Karpas-422 (cell line): Measurements from ENCODE around the gene PDZD2. TPM values are rescaled to one million over a fixed set of nuclear protein-coding genes. Genes with fewer than 3 reads are reported as not detected.

Experiments used
- DNase-seq: peaks from one replicate; pipeline ENCODE4 v3.0.0-alpha.2; 2015
- H2AFZ ChIP-seq: fragments of 200-600 bp; sonication (generic); 2 replicates; pipeline ENCODE4 v1.6.1; 2014; ENCODE audit warnings: antibody characterized with exemption, low read length, mixed read lengths
- H3K27ac ChIP-seq: fragments of 200-600 bp; sonication (generic); 2 replicates; pipeline ENCODE4 v1.5.1; 2014; ENCODE audit warnings: mild to moderate bottlenecking, low read length, moderate library complexity
- H3K27me3 ChIP-seq: fragments of 200-600 bp; sonication (generic); 2 replicates; pipeline ENCODE4 v1.6.1; 2014; ENCODE audit warnings: low read length, mixed read lengths
- H3K36me3 ChIP-seq: fragments of 200-600 bp; sonication (generic); 2 replicates; pipeline ENCODE4 v1.6.1; 2014; ENCODE audit warnings: low read length, mixed read lengths; ENCODE audit not compliant: insufficient read depth
- H3K4me1 ChIP-seq: fragments of 200-600 bp; sonication (generic); 2 replicates; pipeline ENCODE4 v1.6.1; 2014; ENCODE audit warnings: mild to moderate bottlenecking, low read length, mixed read lengths
- H3K4me2 ChIP-seq: fragments of 200-600 bp; sonication (generic); 2 replicates; pipeline ENCODE4 v1.6.1; 2014; ENCODE audit warnings: low read length, low read depth, mild to moderate bottlenecking; ENCODE audit not compliant: poor library complexity, severe bottlenecking
- H3K4me3 ChIP-seq: fragments of 200-600 bp; sonication (generic); 2 replicates; pipeline ENCODE4 v1.5.1; 2014; ENCODE audit warnings: mild to moderate bottlenecking, antibody characterized with exemption, low read length, mixed read lengths
- H3K79me2 ChIP-seq: fragments of 200-600 bp; sonication (generic); 2 replicates; pipeline ENCODE4 v1.6.1; 2014; ENCODE audit warnings: mild to moderate bottlenecking, low read length, mixed read lengths
- H3K9ac ChIP-seq: fragments of 200-600 bp; sonication (generic); 2 replicates; pipeline ENCODE4 v1.6.0; 2014; ENCODE audit warnings: low read length
- H3K9me2 ChIP-seq: fragments of 200-600 bp; sonication (generic), shearing (Covaris generic); replicated peaks from 2 replicates; pipeline ENCODE4 v1.6.0; 2014; ENCODE audit warnings: mild to moderate bottlenecking, low read length, moderate library complexity; ENCODE audit not compliant: insufficient read depth
- H3K9me3 ChIP-seq: fragments of 300-700, 200-600 bp; sonication (generic); 2 replicates; pipeline ENCODE4 v1.6.1; 2014; ENCODE audit warnings: low read length, mixed read lengths
- H4K20me1 ChIP-seq: fragments of 200-600 bp; sonication (generic); 2 replicates; pipeline ENCODE4 v1.6.1; 2014; ENCODE audit warnings: mild to moderate bottlenecking, antibody characterized with exemption, low read length, low read depth; ENCODE audit not compliant: insufficient read depth
- total RNA-seq: library from RNA; depleted of rRNA; stranded (reverse); fragments of >200 nt; shearing (Covaris generic); gene quantifications from 2 replicates; pipeline ENCODE4 v1.2.3, GENCODE V29; 2014; ENCODE audit warnings: low replicate concordance

Gene PDZD2
- total RNA-seq, 1 experiment from 2014 or later, result not detected

- Histone ChIP-seq H3K9me3 (no peaks in the 10 kb centered on the region), H3K9ac (no peak overlapping the region), H3K79me2 (no peaks in the 10 kb centered on the region), H3K36me3 (no peaks in the 10 kb centered on the region), H3K27me3 (no peaks in the 10 kb centered on the region), H3K4me1 (no peaks in the 10 kb centered on the region), H3K27ac (no peak overlapping the region), H3K4me2 (no peak overlapping the region), H4K20me1 (no peaks in the 10 kb centered on the region), H3K4me3 (no peak overlapping the region), H2AFZ (no peak overlapping the region), H3K9me2 (no peaks in the 10 kb centered on the region)
- no peak for DNase-seq
These were observed 147.2 kb downstream of the PDZD2 start for GRCh38 chr5:31786090-31786631.

DNA sequence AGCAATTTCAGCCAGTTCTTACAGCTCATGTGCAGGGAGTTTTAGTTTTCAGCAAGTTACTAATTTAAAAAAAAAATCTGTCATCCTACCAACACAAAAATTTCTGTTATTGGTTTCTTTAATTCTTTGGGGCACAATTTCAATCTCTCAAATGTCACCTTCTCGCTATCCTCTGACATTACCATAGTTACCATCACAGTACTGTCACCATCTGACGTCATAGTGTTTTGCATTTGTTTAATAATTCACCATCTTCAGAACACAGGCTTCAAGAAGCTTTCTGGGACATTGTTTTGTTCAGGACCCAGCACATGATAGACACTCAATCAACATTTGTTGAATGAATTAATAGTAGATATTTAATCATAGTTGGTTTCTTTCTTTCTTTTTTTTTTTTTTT, 155.1 kb downstream of the PDZD2 start:
- no peak overlapping the region for H3K4me2 ChIP-seq
- H4K20me1 ChIP-seq, result no peaks in the 10 kb centered on the region
- H3K4me1 ChIP-seq, result no peaks in the 10 kb centered on the region
- no peaks in the 10 kb centered on the region for H3K9me3 ChIP-seq
- no peak overlapping the region for H2AFZ ChIP-seq
- DNase-seq, result no peak
- no peak overlapping the region for H3K4me3 ChIP-seq
- no peaks in the 10 kb centered on the region for H3K9me2 ChIP-seq
- no peaks in the 10 kb centered on the region for H3K36me3 ChIP-seq
- H3K9ac ChIP-seq, result no peak overlapping the region
- no peaks in the 10 kb centered on the region for H3K79me2 ChIP-seq
- no peaks in the 10 kb centered on the region for H3K27me3 ChIP-seq
- H3K27ac ChIP-seq, result no peak overlapping the region

- Histone ChIP-seq H3K4me2 (no peak overlapping the region), H3K4me1 (no peaks in the 10 kb centered on the region), H3K9me3 (no peaks in the 10 kb centered on the region), H3K79me2 (no peaks in the 10 kb centered on the region), H2AFZ (no peak overlapping the region), H4K20me1 (no peaks in the 10 kb centered on the region), H3K9ac (no peak overlapping the region), H3K27me3 (no peaks in the 10 kb centered on the region), H3K27ac (no peak overlapping the region), H3K36me3 (no peaks in the 10 kb centered on the region), H3K4me3 (no peak overlapping the region), H3K9me2 (no peaks in the 10 kb centered on the region)
- no peak for DNase-seq
These were observed 159.2 kb downstream of the PDZD2 start for GRCh38 chr5:31798168-31798567.

GRCh38 chr5:31800351-31800750, 161.4 kb downstream of the PDZD2 start:
- Histone ChIP-seq H3K9me2 (no peaks in the 10 kb centered on the region), H3K4me3 (no peak overlapping the region), H3K4me2 (no peak overlapping the region), H3K27me3 (no peaks in the 10 kb centered on the region), H3K79me2 (no peaks in the 10 kb centered on the region), H3K9me3 (no peaks in the 10 kb centered on the region), H3K4me1 (no peaks in the 10 kb centered on the region), H2AFZ (no peak overlapping the region), H3K36me3 (no peaks in the 10 kb centered on the region), H4K20me1 (no peaks in the 10 kb centered on the region), H3K27ac (no peak overlapping the region), H3K9ac (no peak overlapping the region)
- no peak for DNase-seq

DNA sequence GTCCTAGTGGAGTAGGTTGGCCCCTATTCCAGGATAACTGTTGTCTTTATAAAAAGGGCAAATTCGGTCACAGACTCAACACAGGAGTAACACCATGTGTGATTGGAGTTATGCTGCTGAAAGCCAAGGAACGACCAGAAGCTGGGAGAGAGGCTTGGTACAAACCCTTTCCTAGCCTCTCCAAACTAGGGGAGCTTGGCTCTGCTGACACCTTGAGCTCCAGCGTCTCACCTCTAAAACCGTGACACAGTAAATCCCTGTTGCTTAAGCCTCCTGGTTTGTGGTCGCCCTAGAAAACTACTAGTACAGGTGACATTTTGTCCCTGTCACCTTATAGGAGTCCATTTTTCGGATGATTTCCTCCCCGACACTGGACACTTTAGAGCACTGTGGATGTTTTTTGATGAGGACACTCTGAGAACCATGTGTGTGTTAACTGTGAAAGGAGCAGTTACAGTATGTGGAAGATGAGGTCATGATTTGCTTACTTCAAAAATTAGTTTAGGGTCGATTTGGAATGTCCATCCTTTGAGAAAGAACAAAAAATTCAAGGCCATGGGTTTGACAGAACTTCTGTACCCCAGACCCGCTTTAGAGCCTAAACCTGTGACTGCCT, 167.0 kb downstream of the PDZD2 start:
- Histone ChIP-seq H3K4me3 (no peak overlapping the region), H3K9me2 (no peaks in the 10 kb centered on the region)

GRCh38 chr5:31806561-31806960, 167.6 kb downstream of the PDZD2 start:
- H3K4me1 ChIP-seq, result no peaks in the 10 kb centered on the region
- H3K27ac ChIP-seq, result no peak overlapping the region

More for the DNA sequence above, 167.0 kb downstream of the PDZD2 start:
- no peak overlapping the region for H2AFZ ChIP-seq
- H3K27ac ChIP-seq, result no peak overlapping the region
- no peak overlapping the region for H3K9ac ChIP-seq
- no peaks in the 10 kb centered on the region for H3K4me1 ChIP-seq
- no peaks in the 10 kb centered on the region for H3K27me3 ChIP-seq
- no peak overlapping the region for H3K4me2 ChIP-seq
- H3K36me3 ChIP-seq, result no peaks in the 10 kb centered on the region
- no peaks in the 10 kb centered on the region for H3K79me2 ChIP-seq
- no peaks in the 10 kb centered on the region for H4K20me1 ChIP-seq
- no peaks in the 10 kb centered on the region for H3K9me3 ChIP-seq
- DNase-seq, result no peak

DNA sequence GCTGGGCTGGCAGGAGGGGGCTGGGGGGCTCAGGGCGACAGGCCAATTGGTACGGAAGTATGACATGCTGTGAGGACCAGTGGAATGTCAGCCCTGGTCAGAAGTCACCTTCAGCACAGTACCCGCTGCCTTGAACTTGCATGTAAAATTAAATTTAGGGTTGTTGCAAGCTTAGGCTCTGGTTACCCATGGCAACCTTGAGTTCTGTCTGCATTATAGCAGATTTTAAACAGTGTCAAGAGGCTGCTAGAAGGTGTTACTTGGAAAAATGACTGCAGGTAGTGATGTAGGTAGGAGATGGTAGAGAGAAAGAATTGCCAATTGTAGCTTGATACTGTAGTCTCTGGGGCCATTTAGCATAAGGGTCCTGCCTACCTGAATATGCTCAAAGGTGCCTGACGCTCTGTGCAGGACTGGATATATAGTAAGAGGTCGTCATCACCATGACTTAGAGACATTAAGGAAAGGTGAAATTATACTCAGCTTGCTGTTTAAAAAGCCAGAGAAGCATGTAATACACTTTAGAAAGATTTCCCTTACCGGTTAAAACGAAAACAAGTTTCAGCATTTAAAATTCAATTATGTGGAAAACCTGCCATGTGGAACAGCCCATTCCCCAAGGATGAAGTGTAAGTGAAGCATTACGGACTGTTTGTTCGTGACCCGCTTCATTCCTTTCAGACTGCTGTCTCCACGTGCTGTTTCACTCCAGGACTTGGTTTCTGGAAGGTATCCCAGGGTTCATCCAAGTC, 169.0 kb downstream of the PDZD2 start:
- no peak overlapping the region for H3K4me3 ChIP-seq
- H3K36me3 ChIP-seq, result no peaks in the 10 kb centered on the region
- DNase-seq, result no peak
- H3K27me3 ChIP-seq, result no peaks in the 10 kb centered on the region
- H3K9ac ChIP-seq, result no peak overlapping the region
- no peaks in the 10 kb centered on the region for H3K9me3 ChIP-seq
- no peaks in the 10 kb centered on the region for H3K4me1 ChIP-seq
- no peak overlapping the region for H3K4me2 ChIP-seq
- H3K79me2 ChIP-seq, result no peaks in the 10 kb centered on the region
- no peak overlapping the region for H3K27ac ChIP-seq
- no peaks in the 10 kb centered on the region for H3K9me2 ChIP-seq
- H4K20me1 ChIP-seq, result no peaks in the 10 kb centered on the region
- no peak overlapping the region for H2AFZ ChIP-seq

More at GRCh38 chr5:31806561-31806960, 167.6 kb downstream of the PDZD2 start:
- Histone ChIP-seq H3K36me3 (no peaks in the 10 kb centered on the region), H3K4me3 (no peak overlapping the region), H3K79me2 (no peaks in the 10 kb centered on the region), H3K9me3 (no peaks in the 10 kb centered on the region), H3K27me3 (no peaks in the 10 kb centered on the region), H3K9ac (no peak overlapping the region), H3K4me2 (no peak overlapping the region), H3K9me2 (no peaks in the 10 kb centered on the region), H2AFZ (no peak overlapping the region), H4K20me1 (no peaks in the 10 kb centered on the region)
- no peak for DNase-seq

GRCh38 chr5:31809050-31809870, 170.3 kb downstream of the PDZD2 start:
- Histone ChIP-seq H3K4me1 (no peaks in the 10 kb centered on the region), H3K27me3 (no peaks in the 10 kb centered on the region), H2AFZ (no peak overlapping the region), H3K79me2 (no peaks in the 10 kb centered on the region), H3K9me3 (no peaks in the 10 kb centered on the region), H4K20me1 (no peaks in the 10 kb centered on the region), H3K4me3 (no peak overlapping the region), H3K36me3 (no peaks in the 10 kb centered on the region), H3K4me2 (no peak overlapping the region), H3K9me2 (no peaks in the 10 kb centered on the region), H3K9ac (no peak overlapping the region), H3K27ac (no peak overlapping the region)
- DNase-seq, result peak; percentile 58
